ENCODE data around the gene FHIT.
"Not testable (repeated sequence)": the region's sequence is repeated elsewhere in the genome, so short reads cannot be mapped to it uniquely, and the experiment has no call there.

FHIT gene

GRCh38 chr3:60737633-60738399 is 513.4 kb downstream of the FHIT start:
- DNase-seq (ENCODE audit: extremely low read depth in 1 of 2, low read depth in 1 of 2): no peak

- no peak for DNase-seq (ENCODE audit: extremely low read depth in 1 of 2, low read depth in 1 of 2)
These were observed 520.9 kb downstream of the FHIT start for GRCh38 chr3:60730371-60730770.

- no peak for DNase-seq (ENCODE audit: extremely low read depth in 1 of 2, low read depth in 1 of 2)
These were observed 522.2 kb downstream of the FHIT start for GRCh38 chr3:60729056-60729455.

- no peak for DNase-seq (ENCODE audit: extremely low read depth in 1 of 2, low read depth in 1 of 2)
These were observed 523.2 kb downstream of the FHIT start for GRCh38 chr3:60728006-60728405.

DNA sequence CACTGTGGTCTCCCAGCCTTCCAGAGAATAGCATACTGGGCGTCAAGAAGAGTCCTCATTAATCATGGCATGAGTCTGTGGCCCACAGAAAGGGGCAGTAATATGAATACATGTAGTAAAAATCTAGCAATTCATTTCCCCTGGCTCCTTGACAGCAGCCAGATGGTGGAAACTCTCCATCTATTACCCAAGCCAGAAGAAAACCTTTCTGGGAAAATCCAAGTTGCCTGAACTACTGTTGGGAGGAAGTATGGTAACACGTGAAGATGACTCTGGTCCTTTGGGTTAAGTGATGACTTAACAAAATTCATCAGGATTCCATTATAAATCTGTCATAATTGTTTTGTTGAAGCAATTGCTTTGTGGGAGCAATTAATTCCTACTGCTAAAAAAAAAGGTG is 530.5 kb downstream of the FHIT start:
- DNase-seq (ENCODE audit: extremely low read depth in 1 of 2, low read depth in 1 of 2): no peak

GRCh38 chr3:60716573-60716972 is 534.7 kb downstream of the FHIT start:
- DNase-seq (ENCODE audit: extremely low read depth in 1 of 2, low read depth in 1 of 2): no peak

DNA sequence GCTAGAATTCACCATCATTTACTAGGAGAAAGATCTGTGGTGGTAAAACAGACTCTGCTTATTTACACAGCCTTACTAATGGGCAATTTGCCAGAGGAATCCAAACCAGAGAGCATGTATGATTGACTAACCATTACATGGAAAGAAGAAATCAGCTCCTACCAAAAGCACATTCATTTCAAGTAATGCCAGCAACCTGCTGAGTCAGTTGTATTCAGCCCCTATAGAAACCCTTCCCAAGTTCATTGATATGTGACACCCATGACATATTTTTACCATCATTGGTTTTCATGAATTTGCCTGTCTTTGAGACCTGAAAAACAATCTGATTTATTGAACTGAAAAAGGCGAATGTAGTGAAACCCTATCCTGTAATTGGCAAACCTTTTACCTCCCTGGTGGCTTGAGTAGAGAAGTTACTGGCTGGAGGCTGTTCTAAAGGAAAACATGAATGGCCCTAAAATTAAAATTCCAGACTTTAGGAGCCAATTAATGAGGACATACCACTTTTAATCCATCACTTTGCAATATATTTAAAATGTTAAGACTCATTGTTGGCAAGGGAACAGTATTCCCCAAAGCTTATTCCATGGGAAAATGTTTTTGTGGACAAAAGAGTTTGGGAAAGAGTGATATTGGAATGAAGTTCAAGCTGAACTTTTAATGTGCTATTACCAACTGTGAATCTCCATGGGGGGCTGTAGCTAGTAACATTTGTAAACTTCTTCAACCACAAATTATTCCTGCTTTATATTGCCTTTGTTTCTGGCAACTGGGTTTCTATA is 542.9 kb downstream of the FHIT start:
- no peak for DNase-seq (ENCODE audit: extremely low read depth in 1 of 2, low read depth in 1 of 2)

DNA sequence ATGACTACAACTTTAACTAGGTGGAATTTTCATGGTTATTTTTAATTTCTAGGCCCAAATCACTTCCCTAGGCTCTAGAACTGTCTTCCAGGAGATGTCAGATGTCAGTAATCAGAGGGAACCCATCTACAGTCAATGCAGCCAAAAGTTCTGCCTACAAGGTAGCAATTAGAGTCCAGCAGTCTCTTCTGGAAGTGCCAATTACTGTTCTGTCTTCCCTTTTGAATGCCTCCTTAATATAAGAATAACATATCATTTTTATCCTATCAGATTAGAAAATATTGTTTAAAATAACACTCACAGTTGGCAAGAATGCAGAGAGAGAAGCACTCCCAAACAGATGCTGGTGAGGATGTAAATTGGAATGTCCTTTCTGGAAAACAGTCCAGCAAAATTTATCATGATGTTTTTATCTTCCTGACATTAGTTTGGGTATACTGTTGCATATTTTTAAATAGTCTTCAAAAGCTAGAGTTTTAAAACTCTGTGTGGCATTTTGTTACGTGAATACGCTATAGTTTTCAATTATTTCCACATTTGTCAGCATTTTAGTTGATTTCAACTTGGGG is 543.7 kb downstream of the FHIT start:
- DNase-seq (ENCODE audit: extremely low read depth in 1 of 2, low read depth in 1 of 2): no peak

DNA sequence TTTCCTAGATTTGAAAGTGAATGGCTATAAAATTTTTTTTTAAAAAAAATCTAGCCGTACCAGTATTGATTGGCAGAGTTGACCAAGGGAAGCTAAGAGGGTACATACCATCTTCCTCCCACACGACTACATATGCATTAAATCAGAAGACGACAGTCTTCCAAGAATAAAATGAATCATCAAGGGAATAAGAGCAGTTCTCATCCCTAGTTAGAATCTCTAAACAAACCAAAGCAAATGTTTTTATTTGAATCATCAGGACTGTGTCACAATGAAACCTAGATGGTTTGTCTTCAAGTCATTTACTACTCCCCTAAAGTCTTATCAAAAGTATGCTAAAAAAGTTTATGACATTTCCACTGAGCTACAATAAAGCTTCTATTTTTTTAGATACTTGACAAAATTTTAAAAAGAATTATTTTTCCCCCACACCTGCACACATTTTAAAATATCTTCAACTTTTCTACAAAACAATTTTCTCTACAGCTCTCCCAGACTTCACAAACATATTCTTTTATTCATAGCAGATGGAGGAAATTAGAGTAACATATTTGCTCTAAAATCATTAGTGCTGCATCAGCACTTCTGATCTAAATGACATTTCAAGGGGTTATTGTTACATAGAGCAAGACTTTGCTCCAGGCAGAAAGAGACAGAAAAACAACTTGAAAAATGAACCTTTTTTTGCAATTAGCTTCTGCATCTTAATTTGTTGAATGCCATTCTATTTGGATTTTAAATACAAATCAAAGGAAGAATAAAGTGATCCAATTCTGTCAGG is 547.1 kb downstream of the FHIT start:
- DNase-seq (ENCODE audit: extremely low read depth in 1 of 2, low read depth in 1 of 2): no peak

- DNase-seq (ENCODE audit: extremely low read depth in 1 of 2, low read depth in 1 of 2): no peak
These were observed 548.2 kb downstream of the FHIT start for GRCh38 chr3:60703008-60703407.

GRCh38 chr3:60698117-60698516 is 553.1 kb downstream of the FHIT start:
- no peak for DNase-seq (ENCODE audit: extremely low read depth in 1 of 2, low read depth in 1 of 2)

- no peak for DNase-seq (ENCODE audit: extremely low read depth in 1 of 2, low read depth in 1 of 2)
These were observed 554.1 kb downstream of the FHIT start for GRCh38 chr3:60697132-60697531.

GRCh38 chr3:60696428-60697125 is 554.7 kb downstream of the FHIT start:
- DNase-seq (ENCODE audit: extremely low read depth in 1 of 2, low read depth in 1 of 2): no peak

- no peak for DNase-seq (ENCODE audit: extremely low read depth in 1 of 2, low read depth in 1 of 2)
These were observed 575.8 kb downstream of the FHIT start for GRCh38 chr3:60675424-60675823.

GRCh38 chr3:60674870-60675269 is 576.4 kb downstream of the FHIT start:
- no peak for DNase-seq (ENCODE audit: extremely low read depth in 1 of 2, low read depth in 1 of 2)

DNA sequence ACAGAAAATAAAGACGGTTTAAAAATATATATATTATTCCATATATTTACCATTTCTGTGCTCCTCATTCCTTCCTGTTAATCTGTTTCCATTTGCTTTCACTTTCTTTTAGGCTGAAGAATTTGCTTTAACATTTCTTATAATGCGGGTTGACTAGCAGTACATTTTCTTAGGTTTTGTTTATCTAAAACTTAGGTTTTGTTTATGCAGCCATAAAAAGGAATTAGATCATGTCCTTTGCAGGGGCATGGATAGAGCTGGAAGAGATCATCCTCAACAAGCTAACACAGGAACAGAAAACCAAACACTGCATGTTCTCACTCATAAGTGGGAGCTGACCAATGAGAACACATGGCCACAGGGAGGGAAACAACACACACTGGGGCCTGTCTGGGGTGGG is 578.1 kb downstream of the FHIT start:
- no peak for DNase-seq (ENCODE audit: extremely low read depth in 1 of 2, low read depth in 1 of 2)

GRCh38 chr3:60672337-60672736 is 578.9 kb downstream of the FHIT start:
- not testable (repeated sequence) for DNase-seq (ENCODE audit: extremely low read depth in 1 of 2, low read depth in 1 of 2)

- no peak for DNase-seq (ENCODE audit: extremely low read depth in 1 of 2, low read depth in 1 of 2)
These were observed 581.6 kb downstream of the FHIT start for GRCh38 chr3:60669636-60670035.

GRCh38 chr3:60660026-60660425 is 591.2 kb downstream of the FHIT start:
- no peak for DNase-seq (ENCODE audit: extremely low read depth in 1 of 2, low read depth in 1 of 2)

- no peak for DNase-seq (ENCODE audit: extremely low read depth in 1 of 2, low read depth in 1 of 2)
These were observed 592.2 kb downstream of the FHIT start for GRCh38 chr3:60659098-60659497.

GRCh38 chr3:60657972-60658371 is 593.3 kb downstream of the FHIT start:
- DNase-seq (ENCODE audit: extremely low read depth in 1 of 2, low read depth in 1 of 2): no peak

Measured in stimulated activated CD8-positive, alpha-beta memory T cell treated with anti-CD3 and anti-CD28 coated beads, Interleukin-7, amount 100 ng/mL, for 48 hours (primary cell).